Measurements from ENCODE around the gene NPR2.

GRCh38 chr9:35793461-35793860, 2.1 kb downstream of the NPR2 start:
- no peak for TF ChIP-seq POLR2A (IDR thresholded peaks at IDR 0.05)
- TF ChIP-seq CTCF (IDR thresholded peaks at IDR 0.05), result no peak
